AG20443 (cell line): ENCODE results near the gene ITGBL1.
A peak's percentile ranks its signal among the peaks of the same experiment; 100 is the strongest.
"Not testable (repeated sequence)": the region's sequence is repeated elsewhere in the genome, so short reads cannot be mapped to it uniquely, and the experiment has no call there.

Source experiments
- DNase-seq: peaks from one replicate; pipeline ENCODE4 v3.0.0; 2012; ENCODE audit warnings: low spot score, mixed read lengths

ITGBL1 gene

DNA sequence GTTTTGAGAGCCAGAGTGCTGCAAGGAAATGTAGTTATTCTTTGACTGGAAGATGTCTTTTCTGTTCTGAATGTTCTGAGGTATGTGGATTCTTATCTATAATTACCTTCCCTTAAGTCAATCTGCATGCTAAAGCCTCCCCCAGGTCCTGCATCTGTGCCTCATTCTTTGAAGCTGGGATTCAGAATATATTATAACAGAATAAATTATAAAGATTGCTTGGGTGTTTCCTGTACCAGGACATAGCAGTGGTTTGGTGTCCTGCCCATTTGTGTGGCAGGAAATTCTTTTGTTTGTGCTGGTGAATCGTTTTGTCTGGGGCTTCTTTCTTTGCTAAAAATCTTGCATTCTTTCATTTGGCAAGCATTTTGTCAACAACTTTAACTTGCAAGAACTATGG lies 60.2 kb downstream of the ITGBL1 start:
- peak; percentile 53 for DNase-seq

DNA sequence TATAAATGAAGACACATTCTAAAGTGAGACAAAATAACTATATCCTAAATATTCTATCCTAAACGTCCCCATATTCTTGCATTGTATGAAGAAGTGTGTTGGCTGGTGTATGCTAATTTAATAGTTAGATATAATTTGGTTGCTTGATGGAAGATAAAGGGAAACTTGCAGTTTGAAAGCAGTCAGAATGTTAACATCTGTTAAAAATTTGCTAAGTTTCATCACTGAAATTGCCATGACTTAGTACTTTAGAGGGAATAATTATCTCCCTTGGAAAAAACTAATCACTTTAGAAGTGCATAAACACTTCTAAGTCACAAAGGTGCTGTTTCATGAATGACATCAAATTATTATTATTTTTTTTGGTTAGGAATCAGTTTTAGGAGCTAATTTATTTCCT lies 61.6 kb downstream of the ITGBL1 start:
- DNase-seq = no peak

DNA sequence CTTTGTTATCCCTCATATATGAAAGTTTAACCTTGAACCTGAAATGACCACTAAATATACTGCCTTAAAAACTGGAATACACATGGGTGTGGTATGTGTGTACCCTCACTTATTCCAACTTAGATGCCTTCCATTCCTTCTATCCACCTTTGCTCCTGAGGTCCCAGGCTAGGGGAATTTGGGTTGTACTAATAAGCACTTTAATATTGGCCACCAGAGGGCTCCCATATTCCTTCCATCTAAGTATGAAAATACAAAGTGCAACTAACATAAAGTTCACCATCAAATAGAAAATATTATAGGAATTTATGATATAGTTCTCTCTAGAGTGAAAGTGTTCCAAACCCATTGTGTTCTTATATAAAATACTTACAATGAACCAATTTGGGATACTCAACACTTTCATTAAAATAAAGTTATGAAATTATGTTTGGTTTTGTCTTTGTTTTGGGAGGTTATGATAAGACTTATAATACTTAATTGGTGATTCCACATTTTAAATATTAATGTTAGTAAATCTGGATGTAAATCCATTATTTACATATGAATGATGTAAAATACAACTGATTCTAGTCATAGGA lies 62.3 kb downstream of the ITGBL1 start:
- DNase-seq = no peak

DNA sequence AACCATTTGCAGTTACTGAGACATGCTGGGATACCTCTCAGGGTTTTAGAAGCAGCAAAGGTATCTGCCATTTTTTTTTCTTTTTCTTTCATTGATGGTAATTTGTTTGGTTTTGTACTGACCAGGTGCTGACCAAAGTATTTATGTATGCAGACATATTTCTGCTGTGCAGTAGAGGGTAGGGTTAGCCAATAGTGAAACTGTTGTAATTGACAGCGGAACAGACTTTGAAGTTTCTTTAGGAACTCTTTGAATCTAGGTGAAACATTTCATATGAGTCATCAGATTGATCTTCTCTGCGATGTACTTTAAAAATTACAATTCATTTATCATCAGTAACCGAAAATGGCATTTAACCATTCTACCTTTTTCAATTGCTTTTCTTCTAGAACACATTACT lies 63.0 kb downstream of the ITGBL1 start:
- no peak for DNase-seq

DNA sequence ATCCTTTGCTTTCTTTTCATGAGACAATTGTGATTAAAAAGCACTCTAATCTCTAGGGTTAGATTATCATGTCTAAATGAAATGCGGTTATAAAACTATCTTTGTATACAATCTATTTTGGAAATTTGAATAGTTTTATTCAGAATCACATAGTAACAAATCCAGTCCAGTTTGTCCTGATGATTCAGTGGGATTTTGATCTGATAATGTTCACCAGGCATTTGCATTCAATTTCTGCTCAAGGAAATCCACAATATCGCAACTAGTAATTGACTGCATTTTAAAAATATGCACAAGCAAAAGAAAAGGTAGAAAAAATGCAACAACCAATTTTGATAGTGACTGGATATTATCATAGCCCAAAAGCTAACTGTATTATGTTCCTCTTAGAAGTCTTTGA lies 63.8 kb downstream of the ITGBL1 start:
- no peak for DNase-seq

DNA sequence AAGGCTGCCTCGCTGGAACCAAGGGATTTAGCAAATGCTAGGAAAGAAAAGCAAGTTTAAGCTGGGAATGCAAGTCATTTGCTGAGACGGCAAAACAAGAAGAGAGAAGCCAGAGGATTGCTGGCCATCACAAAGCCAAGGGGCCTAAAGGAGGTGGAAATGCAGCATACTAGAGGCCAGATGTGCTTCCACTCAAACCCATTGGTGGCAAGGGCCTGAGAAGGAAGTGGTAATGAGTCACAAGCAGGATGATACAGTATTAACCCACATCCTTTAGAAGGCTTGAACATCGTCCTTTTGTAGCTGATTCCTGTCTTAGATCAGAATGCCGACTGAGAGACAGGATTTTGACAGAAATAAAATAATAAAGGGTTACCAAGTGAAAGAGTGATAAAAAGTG lies 68.2 kb downstream of the ITGBL1 start:
- peak; percentile 43 for DNase-seq

DNA sequence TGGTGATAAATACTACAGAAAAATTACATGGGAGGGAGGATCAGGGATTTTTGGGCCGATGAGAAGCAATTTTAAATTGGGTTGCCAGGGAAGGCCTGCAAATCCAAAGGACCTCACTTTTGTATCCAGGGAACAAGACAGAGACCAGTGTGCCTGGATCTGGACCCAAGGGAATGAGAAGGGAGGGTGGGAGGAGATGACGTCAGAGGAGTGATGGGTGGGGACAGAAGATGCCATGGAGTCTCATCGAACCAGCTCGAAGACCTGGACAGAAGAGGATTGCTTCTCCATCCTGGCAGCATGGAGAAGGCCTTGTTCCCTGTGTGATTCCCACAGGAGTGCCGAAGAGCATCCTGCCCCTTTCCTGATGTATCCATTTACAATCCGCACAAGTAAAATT lies 68.9 kb downstream of the ITGBL1 start:
- no peak for DNase-seq

DNA sequence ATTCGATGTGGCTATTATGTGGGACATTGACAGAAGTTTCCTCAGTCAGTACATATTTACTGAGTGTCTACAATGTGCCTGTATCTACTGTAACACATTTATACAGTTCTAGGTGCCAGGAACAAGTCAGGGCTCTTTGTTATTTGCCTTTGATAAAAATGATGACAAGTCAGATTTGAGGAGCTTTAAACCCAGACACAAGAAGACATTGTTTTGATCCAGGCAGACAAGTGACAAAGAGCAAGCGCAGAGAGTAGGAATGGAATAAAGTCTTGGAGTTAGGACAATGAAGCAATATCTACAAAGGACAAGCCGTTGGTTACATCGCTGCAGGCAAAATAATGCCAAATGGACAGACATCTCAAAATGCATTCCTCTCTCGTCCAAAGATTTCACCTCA lies 70.1 kb downstream of the ITGBL1 start:
- no peak for DNase-seq

GRCh38 chr13:101523154-101524131 lies 71.0 kb downstream of the ITGBL1 start:
- DNase-seq = peak; percentile 60

DNA sequence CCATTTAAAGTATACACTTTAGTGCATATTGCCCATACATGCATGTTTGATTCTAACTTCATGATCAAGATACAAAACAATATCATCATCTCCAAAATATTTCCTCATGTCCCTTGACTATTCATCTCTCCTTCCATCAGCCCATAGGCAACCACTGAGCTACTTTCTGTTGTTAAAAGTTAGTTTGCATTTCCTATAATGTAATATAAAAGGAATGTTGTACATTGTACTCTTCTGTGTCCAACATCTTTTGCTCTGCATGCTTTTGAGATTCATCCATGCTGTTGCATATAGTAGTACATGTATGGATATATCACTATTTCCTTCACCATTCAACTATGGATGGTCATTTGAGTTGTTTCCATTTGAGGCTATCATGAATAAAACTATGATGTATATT lies 74.7 kb downstream of the ITGBL1 start:
- no peak for DNase-seq

GRCh38 chr13:101529422-101529821 lies 76.9 kb downstream of the ITGBL1 start:
- DNase-seq = no peak

DNA sequence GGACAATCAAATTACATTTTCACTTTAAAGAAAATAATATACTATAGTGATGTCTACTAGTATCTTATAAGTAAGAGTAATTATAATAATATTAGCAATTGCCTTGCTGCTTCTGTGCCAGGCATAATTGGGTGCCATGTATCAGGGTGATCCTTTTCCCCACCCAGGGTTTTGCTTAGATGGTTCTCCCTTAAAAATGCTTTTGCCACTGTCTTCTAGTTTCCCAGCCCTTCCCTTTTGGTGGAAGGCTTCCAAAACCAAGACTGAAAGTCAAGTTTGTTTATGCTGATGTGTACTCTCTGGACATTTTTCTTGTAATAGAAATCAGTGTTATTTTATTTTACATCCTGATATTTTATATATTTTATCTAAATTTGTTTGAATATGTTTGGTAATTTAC lies 77.8 kb downstream of the ITGBL1 start:
- no peak for DNase-seq

GRCh38 chr13:101535192-101535746 lies 82.8 kb downstream of the ITGBL1 start:
- DNase-seq = peak; percentile 17

DNA sequence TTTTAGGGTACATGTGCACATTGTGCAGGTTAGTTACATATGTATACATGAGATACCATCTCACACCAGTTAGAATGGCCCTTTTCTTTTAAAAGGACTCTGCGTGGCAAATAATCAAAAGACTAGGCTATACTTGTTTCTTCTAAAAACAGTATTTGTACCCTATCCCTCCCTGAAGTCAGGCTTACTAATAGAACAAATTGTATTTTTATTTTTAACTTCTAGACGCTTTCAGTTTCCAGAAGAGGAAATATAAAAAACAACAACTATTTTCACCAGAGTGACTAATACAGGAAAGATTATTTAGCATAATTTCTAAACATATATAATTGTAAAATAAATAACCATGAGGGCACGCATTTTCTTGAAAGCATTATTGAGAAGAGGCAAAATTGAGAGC lies 83.6 kb downstream of the ITGBL1 start:
- no peak for DNase-seq

- DNase-seq = not testable (repeated sequence)
Measured at GRCh38 chr13:101544544-101544943, 92.1 kb downstream of the ITGBL1 start.

GRCh38 chr13:101544979-101545378 lies 92.5 kb downstream of the ITGBL1 start:
- no peak for DNase-seq

- DNase-seq = peak; percentile 14
Measured at GRCh38 chr13:101545521-101545920, 93.0 kb downstream of the ITGBL1 start.

DNA sequence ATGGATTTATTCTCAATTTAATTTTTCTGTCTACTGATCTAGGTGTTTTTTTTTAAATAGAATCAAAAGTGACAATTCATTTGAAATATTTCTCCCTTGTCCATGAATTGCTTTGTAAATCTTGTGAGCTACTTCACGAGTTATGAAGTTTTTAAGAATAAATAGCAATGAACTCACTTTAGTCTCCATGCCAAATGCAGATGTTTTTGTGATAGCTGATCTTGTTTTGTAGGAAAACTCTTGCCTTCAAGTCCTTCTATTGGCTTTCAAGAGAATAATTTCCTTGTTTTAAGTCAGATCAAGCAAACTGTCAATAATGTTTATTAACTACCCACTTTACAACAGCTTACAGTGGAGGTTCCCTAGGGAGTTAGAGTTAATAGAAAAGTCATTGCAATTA lies 99.8 kb downstream of the ITGBL1 start:
- no peak for DNase-seq

DNA sequence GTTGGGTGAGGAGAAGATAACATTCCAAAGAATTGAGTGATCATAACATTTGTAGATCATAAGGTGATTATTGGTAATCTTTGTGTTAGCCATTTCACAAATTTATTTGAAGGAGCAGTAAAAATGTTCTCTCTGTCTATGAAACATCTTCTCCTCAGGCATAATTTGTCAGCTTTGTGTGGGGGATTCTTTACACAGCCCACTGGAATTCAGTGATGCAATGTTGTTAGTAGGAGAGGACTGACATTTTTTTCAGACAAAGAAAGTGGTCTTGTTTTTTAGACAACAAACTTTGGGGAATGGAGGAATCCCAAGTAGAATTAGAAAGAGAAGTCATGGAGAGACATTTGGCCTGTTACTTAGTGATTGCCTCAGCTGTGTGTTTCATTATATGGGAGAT lies 100.3 kb downstream of the ITGBL1 start:
- peak; percentile 29 for DNase-seq

DNA sequence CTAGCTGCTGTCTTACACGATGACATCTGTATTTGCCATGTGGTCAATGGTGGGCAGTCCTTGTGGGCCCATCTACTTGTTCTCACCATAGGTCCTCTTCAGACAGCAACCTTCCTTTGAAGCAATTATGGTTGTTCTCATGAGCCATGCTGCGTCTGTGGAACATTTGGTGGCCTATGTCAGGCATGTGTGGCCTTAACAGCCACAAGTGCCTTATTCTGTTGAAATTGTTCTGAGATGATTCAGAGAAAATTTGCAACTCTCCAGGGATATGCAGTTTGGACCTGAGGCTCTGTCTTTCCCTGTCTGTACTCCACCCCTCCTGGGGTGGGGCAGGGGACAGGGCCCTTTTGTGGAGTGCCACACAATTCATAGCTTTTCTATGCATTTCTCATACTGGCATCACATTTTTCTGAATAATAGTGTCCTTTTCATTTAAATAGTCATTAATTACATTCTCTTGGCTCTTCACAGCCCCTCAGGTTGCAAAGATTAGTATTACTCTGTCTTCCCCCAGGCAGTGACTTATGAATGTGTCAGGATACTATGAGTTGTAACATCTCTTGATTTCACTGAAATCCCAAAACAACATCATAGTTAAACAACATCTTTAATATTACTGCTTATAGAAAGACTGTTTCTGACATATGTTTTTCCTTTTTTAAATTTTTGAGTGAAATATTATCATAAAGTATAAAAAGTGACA lies 102.1 kb downstream of the ITGBL1 start:
- DNase-seq = peak; percentile 20

- no peak for DNase-seq
Measured at GRCh38 chr13:101555610-101556009, 103.1 kb downstream of the ITGBL1 start.

GRCh38 chr13:101556676-101557123 lies 104.2 kb downstream of the ITGBL1 start:
- DNase-seq = peak; percentile 81
